BE2C (cell line): ENCODE data around the gene AUTS2.

Source experiments
- DNase-seq: peaks from one replicate; pipeline ENCODE4 v3.0.0-alpha.2; 2020
- H3K27me3 ChIP-seq: fragments of 250-450 bp; sonication (Bioruptor Pico); 2 replicates; pipeline ENCODE4 v1.5.1; 2020; ENCODE audit warnings: mild to moderate bottlenecking
- H3K36me3 ChIP-seq: fragments of 250-450 bp; sonication (Bioruptor Pico); 2 replicates; pipeline ENCODE4 v1.5.1; 2020; ENCODE audit warnings: mild to moderate bottlenecking
- H3K4me1 ChIP-seq: fragments of 250-450 bp; sonication (Bioruptor Pico); 2 replicates; pipeline ENCODE4 v1.5.1; 2020
- H3K4me3 ChIP-seq: 2 replicates; pipeline ENCODE4 v1.5.1; 2011; ENCODE audit warnings: low read depth, low read length
- H3K9me3 ChIP-seq: fragments of 250-450 bp; sonication (Bioruptor Pico); 2 replicates; pipeline ENCODE4 v1.5.1; 2020
- TF ChIP-seq, protein P1 (sequence below): IDR thresholded peaks from 2 replicates; pipeline ENCODE4 v1.5.1; 2012; ENCODE audit warnings: mild to moderate bottlenecking, low read depth, low read length

The AUTS2 gene

GRCh38 chr7:69640925-69641594 is 42.8 kb downstream of the AUTS2 start:
- Histone ChIP-seq H3K4me3 (no peak overlapping the region), H3K27me3 (no peaks in the 10 kb centered on the region), H3K36me3 (no peaks in the 10 kb centered on the region), H3K9me3 (no peaks in the 10 kb centered on the region), H3K4me1 (peaks cover 16% of the 10 kb centered on the region)
- no peak for DNase-seq
- TF ChIP-seq, protein P1, sequence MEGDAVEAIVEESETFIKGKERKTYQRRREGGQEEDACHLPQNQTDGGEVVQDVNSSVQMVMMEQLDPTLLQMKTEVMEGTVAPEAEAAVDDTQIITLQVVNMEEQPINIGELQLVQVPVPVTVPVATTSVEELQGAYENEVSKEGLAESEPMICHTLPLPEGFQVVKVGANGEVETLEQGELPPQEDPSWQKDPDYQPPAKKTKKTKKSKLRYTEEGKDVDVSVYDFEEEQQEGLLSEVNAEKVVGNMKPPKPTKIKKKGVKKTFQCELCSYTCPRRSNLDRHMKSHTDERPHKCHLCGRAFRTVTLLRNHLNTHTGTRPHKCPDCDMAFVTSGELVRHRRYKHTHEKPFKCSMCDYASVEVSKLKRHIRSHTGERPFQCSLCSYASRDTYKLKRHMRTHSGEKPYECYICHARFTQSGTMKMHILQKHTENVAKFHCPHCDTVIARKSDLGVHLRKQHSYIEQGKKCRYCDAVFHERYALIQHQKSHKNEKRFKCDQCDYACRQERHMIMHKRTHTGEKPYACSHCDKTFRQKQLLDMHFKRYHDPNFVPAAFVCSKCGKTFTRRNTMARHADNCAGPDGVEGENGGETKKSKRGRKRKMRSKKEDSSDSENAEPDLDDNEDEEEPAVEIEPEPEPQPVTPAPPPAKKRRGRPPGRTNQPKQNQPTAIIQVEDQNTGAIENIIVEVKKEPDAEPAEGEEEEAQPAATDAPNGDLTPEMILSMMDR: no peak

- no peaks in the 10 kb centered on the region for H3K27me3 ChIP-seq
- no peaks in the 10 kb centered on the region for H3K9me3 ChIP-seq
- TF ChIP-seq, protein P1: no peak
- H3K4me1 ChIP-seq: peaks cover 16% of the 10 kb centered on the region
- H3K4me3 ChIP-seq: no peak overlapping the region
- no peaks in the 10 kb centered on the region for H3K36me3 ChIP-seq
- DNase-seq: no peak
Measured at GRCh38 chr7:69643265-69643664, 45.0 kb downstream of the AUTS2 start.

DNA sequence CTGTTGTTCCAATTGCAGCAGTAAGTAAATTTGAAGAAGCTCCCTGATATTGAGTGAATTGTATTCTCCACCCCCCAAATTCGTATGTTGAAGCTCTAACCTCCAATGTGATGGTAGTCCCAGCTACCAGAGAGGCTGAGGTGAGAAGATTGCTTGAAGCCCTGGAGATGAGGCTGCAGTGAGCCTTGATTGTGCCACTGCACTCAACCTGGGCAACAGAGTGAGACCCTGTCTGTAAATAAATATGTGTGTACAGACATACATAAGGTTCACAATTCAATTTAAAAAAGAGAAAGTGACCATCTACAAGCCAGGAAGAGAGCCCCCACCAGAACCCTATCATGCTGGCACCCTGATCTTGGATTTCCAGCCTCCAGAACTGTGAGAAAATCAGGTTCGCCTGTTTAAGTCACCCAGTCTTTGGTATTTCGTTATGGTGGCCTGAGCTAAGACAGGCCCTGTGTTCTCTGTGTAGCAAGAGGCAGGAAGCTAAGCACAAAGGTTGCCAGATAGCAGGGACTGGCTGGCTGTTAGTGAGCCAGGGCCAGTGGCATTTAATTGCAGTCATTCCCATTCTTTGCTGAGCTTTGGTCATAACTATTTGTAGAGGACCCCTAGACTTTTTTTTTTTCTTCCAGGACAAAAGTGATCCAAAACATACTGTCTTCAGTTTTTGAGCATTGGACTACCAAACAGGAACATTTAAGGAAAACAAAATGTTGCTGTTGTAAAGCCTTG is 45.6 kb downstream of the AUTS2 start:
- no peaks in the 10 kb centered on the region for H3K27me3 ChIP-seq
- no peaks in the 10 kb centered on the region for H3K9me3 ChIP-seq
- DNase-seq: peak; percentile 25
- no peak overlapping the region for H3K4me3 ChIP-seq
- peaks cover 16% of the 10 kb centered on the region for H3K4me1 ChIP-seq
- no peaks in the 10 kb centered on the region for H3K36me3 ChIP-seq
- TF ChIP-seq, protein P1: no peak

DNA sequence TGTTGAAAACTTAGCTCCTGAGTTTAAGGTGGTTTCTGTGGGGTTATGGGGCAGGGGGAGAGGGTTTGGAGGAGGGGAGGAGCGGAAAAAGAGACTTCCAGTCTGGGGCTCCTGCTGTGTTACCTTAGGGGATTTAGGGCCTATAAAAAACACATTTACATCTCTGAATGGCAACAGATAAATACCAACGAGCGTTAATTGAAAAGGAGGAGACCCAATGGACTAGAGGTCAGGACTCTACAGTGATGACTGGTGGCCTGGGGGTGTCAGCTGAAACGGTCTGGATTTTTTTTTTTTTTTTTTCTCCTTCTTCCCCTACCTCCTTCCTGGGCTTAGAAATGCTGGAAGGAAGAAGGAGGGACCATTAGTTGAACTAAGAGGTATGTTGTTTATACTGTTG is 47.4 kb downstream of the AUTS2 start:
- Histone ChIP-seq H3K27me3 (no peaks in the 10 kb centered on the region), H3K4me1 (peaks cover 12% of the 10 kb centered on the region), H3K4me3 (no peak overlapping the region), H3K36me3 (no peaks in the 10 kb centered on the region), H3K9me3 (no peaks in the 10 kb centered on the region)
- TF ChIP-seq, protein P1: no peak
- DNase-seq: no peak

GRCh38 chr7:69651101-69651590 is 52.9 kb downstream of the AUTS2 start:
- H3K4me1 ChIP-seq: peaks cover 28% of the 10 kb centered on the region
- TF ChIP-seq, protein P1: no peak
- H3K36me3 ChIP-seq: no peaks in the 10 kb centered on the region

More at GRCh38 chr7:69651101-69651590, 52.9 kb downstream of the AUTS2 start:
- DNase-seq: no peak
- no peaks in the 10 kb centered on the region for H3K27me3 ChIP-seq
- H3K9me3 ChIP-seq: no peaks in the 10 kb centered on the region
- no peak overlapping the region for H3K4me3 ChIP-seq
